ENCODE data around the gene LSS.

Gene LSS

DNA sequence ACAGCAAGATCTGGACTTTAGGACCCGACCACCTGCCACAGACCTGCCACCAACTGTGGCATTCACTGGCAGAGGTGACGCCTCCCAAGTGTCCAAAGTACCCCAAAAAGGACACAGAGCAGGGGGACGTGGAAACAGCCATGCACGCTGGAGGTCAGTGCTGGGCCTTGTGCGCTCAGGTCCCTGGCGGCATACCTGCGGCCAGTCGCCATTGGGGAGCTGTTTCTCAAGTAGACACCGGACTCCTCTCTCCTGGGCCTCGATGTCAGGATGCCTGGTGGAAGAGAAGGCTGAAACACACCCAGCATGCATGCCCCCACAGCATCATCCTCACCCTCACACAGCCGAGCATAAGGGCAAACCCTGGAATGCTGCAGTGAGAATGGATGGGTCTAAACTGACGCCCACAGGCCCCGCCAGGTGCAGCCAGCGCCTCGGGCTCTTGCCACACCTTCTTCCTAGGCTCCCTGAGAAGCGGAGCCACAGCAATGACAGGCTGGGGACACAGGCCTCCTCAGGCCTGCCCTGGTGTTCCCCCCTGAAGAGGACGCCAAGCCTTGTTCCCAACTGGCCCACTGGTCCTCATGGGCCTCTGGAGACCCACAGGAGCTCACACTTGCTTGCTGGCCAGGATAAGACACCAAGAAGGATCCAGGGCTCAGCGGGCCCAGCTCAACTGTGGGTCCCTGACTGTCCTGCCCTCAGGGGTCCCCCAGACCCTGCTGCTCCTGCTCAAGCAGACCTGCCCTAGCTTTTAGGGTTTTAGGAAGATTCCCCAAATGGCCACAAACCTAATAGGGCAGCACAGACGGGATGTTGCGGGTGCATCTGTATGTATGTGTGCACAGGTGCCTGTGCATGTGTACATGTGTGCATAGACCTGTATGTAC lies 36.6 kb downstream of the LSS start:
- TF ChIP-seq, protein P1, sequence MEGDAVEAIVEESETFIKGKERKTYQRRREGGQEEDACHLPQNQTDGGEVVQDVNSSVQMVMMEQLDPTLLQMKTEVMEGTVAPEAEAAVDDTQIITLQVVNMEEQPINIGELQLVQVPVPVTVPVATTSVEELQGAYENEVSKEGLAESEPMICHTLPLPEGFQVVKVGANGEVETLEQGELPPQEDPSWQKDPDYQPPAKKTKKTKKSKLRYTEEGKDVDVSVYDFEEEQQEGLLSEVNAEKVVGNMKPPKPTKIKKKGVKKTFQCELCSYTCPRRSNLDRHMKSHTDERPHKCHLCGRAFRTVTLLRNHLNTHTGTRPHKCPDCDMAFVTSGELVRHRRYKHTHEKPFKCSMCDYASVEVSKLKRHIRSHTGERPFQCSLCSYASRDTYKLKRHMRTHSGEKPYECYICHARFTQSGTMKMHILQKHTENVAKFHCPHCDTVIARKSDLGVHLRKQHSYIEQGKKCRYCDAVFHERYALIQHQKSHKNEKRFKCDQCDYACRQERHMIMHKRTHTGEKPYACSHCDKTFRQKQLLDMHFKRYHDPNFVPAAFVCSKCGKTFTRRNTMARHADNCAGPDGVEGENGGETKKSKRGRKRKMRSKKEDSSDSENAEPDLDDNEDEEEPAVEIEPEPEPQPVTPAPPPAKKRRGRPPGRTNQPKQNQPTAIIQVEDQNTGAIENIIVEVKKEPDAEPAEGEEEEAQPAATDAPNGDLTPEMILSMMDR (IDR thresholded peaks at IDR 0.05), result no peak
- peaks cover 17% of the 10 kb centered on the region for H3K36me3 ChIP-seq
- no peaks in the 10 kb centered on the region for H3K27me3 ChIP-seq
- no peak overlapping the region for H3K4me3 ChIP-seq (ENCODE audit: low read depth in 1 of 2, low read length in 1 of 2)
- H3K27ac ChIP-seq, result no peak overlapping the region
- no peaks in the 10 kb centered on the region for H3K4me1 ChIP-seq (ENCODE audit: control insufficient read depth in 1 of 2, insufficient read depth in 1 of 2, low read depth in 1 of 2, low read length in 1 of 2)
- H3K9me3 ChIP-seq, result no peaks in the 10 kb centered on the region

DNA sequence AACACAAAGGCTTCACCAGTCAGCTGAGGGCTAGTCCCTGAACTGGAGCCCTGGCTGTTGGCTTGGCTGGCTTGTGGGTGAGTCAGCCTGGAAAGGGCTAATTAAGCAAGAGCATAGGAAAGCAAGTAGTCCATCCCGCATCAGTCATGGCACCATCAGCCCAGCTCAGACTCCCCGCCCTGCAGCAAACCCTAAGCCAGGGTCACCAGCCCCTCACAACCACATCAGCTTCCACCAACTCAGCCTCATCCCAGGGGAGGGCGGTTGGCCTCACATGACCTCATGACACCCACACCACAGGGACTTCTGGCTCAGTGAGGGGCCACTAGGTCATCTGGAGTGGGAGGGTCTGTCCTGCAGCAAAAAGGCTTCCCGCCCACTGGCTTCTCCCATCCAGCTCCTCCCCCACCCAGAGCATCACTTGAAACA lies 37.3 kb downstream of the LSS start:
- no peak overlapping the region for H3K27ac ChIP-seq
- no peak overlapping the region for H3K4me3 ChIP-seq (ENCODE audit: low read depth in 1 of 2, low read length in 1 of 2)
- H3K36me3 ChIP-seq, result peaks cover 17% of the 10 kb centered on the region
- H3K27me3 ChIP-seq, result no peaks in the 10 kb centered on the region
- H3K9me3 ChIP-seq, result no peaks in the 10 kb centered on the region
- no peaks in the 10 kb centered on the region for H3K4me1 ChIP-seq (ENCODE audit: control insufficient read depth in 1 of 2, insufficient read depth in 1 of 2, low read depth in 1 of 2, low read length in 1 of 2)
- TF ChIP-seq, protein P1 (IDR thresholded peaks at IDR 0.05), result no peak

DNA sequence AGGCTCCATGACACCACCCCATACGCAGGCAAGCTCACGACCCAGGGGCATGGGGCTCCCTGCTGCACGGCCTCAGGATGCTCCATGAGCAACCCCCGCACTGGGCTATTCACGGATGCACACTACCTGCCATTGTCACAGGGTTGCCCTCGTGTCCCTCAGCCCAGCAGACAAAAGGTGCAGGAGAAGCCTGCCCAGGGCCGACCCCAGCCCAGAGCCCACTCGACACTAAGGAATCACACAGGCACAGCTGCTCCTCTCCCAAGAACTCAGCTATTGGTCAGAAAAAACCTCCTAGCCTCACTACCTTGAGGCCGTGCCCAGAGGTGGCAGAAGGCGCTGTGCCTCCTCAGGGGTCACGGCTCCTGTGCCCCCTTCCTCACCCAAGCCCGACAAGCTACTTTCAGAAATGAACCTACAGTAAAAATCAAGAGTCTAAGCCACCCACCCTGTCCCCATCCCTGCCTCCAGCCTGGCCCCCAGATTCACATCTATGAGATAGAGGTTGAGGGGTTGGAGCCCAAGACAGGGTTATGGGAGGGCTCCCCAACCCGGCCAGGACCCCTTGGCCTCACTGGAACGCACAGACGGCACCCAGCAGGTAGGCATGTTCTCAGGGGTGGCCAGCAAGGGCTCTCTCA lies 38.0 kb downstream of the LSS start:
- no peak overlapping the region for H3K27ac ChIP-seq
- H3K4me1 ChIP-seq (ENCODE audit: control insufficient read depth in 1 of 2, insufficient read depth in 1 of 2, low read depth in 1 of 2, low read length in 1 of 2), result no peaks in the 10 kb centered on the region
- TF ChIP-seq, protein P1 (IDR thresholded peaks at IDR 0.05), result no peak
- no peaks in the 10 kb centered on the region for H3K9me3 ChIP-seq
- H3K4me3 ChIP-seq (ENCODE audit: low read depth in 1 of 2, low read length in 1 of 2), result no peak overlapping the region
- H3K36me3 ChIP-seq, result peaks cover 11% of the 10 kb centered on the region
- no peaks in the 10 kb centered on the region for H3K27me3 ChIP-seq

DNA sequence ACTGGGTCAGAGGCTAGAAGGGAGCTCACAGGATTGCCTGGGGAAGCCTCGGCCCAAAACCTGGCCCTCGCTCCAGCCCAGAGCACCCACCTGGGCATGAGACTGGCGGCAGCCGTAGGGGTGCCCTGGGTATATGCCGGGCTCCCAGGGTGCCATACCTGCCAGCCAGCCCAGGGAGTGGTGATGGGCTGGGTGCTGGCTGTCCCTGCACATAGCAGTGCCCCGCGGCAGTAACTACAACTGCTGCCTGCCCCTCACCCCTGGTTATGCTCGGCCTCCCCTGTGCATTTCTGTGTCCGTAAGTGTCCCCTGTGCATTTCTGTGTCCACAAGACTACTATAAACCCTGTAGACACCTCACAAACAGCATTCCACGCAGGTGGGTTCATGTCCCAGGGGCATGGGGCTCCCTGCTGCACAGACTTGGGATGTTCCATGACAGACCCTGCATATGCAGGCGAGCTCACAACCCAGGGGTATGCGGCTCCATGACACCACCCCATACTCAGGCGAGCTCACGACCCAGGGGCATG lies 38.5 kb downstream of the LSS start:
- no peaks in the 10 kb centered on the region for H3K9me3 ChIP-seq
- H3K4me1 ChIP-seq (ENCODE audit: control insufficient read depth in 1 of 2, insufficient read depth in 1 of 2, low read depth in 1 of 2, low read length in 1 of 2), result peaks cover 5% of the 10 kb centered on the region in 2 experiments
- no peaks in the 10 kb centered on the region for H3K27me3 ChIP-seq
- TF ChIP-seq, protein P1 (IDR thresholded peaks at IDR 0.05), result no peak
- no peak overlapping the region for H3K27ac ChIP-seq
- H3K4me3 ChIP-seq (ENCODE audit: low read depth in 1 of 2, low read length in 1 of 2), result no peak overlapping the region
- H3K36me3 ChIP-seq, result peaks cover 7% of the 10 kb centered on the region

DNA sequence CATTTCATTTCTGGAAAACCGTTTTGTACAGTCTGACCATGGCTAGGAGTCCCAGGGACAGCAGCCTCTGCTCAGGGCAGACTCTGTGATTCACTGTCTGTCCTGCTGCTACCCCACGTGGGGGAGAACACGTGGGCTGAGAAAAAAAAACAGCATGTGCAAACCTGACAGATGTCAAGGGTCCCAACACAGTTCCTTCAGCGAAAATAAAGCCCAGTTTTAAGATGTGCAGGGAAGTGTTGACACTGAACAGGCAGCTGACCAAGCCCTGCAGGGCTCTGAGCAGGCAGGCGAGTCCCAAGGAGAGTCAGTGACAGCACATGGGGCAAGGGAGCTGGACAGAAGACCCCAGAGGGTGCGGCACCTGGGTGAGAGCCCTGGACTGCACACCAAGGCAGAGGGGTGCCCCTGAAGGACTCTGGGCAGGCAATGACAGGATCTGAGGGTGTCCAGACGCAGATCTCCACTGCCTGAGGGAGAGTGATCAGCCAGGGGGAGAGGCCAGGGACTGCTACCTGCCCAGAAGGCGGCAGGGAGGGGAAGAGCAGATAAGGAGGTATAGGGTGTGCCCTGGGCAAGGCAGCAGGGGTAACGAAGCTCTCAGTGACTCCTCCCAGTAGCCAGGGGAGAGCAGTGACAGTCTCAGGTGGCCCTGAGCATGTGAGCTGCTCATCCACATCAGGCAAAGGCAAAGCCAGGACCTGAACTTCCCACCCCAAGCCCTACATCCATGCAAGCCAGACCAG lies 39.2 kb downstream of the LSS start:
- TF ChIP-seq, protein P1 (IDR thresholded peaks at IDR 0.05), result no peak
- Histone ChIP-seq H3K9me3 (no peaks in the 10 kb centered on the region), H3K4me3 (ENCODE audit: low read depth in 1 of 2, low read length in 1 of 2) (no peak overlapping the region), H3K27ac (no peak overlapping the region), H3K36me3 (peaks cover 5% of the 10 kb centered on the region), H3K27me3 (no peaks in the 10 kb centered on the region), H3K4me1 (ENCODE audit: control insufficient read depth in 1 of 2, insufficient read depth in 1 of 2, low read depth in 1 of 2, low read length in 1 of 2) (peaks cover 11 to 12% of the 10 kb centered on the region in 2 experiments)
